K562 (cell line): ENCODE data around the gene PRKG1. TPM values are rescaled to one million over a fixed set of nuclear protein-coding genes. Genes with fewer than 3 reads are reported as not detected.

Source experiments
- ATAC-seq: fragments of 200-7000 bp; cut with Tn5 transposase; 3 replicates; pipeline ENCODE4 v1.9.1; 2020; ENCODE audit warnings: moderate library complexity
- BruUV-seq: library from RNA; stranded (reverse); fragments of 400-500 nt; replicated peaks from 2 replicates; lab custom pipeline; 2021; lab: Mats Ljungman, UMichigan
- CTCF ChIA-PET: fragments of 300-600 bp; formaldehyde crosslinking; extraction: SDS; loops from one replicate; lab custom pipeline; 2021; ENCODE audit warnings: low intra/inter-chr PET ratio; lab: Yijun Ruan, JAX
- POLR2A ChIA-PET: fragments of 300-600, 350-650 bp; sonication (Branson Sonifier 250); formaldehyde crosslinking; extraction: SDS; loops from one replicate; lab custom pipeline; 2021; ENCODE audit warnings: antibody characterized with exemption, inconsistent platforms; lab: Yijun Ruan, JAX
- DNase-seq, 4 experiments: peaks; one replicate each; pipeline versions ENCODE4 v3.0.0 to v3.0.0-alpha.2; 2011 to 2018; ENCODE audit warnings: low spot score in 3 of 4, mixed read lengths in 3 of 4; ENCODE audit errors: extremely low read depth in 1 of 4
- FAIRE-seq: peaks from 2 replicates; lab custom pipeline; 2011; peaks lifted over from hg19 to GRCh38; lab: Jason Lieb, UNC
- H2AFZ ChIP-seq: 2 replicates; pipeline ENCODE4 v1.6.0; 2011; ENCODE audit warnings: low read depth, low read length, control low read depth, inconsistent platforms
- H3K27ac ChIP-seq: fragments of 200-600 bp; 3 replicates; pipeline ENCODE4 v1.8.0; 2011; ENCODE audit warnings: low read depth, mild to moderate bottlenecking, control low read depth, inconsistent platforms, low read length, moderate library complexity, mixed read lengths; ENCODE audit errors: extremely low read depth
- H3K27me3 ChIP-seq, 2 experiments: fragments of 300-600 bp in 1 of 2; 2 replicates in 1 of 2; 3 replicates in 1 of 2; pipeline versions ENCODE4 v1.6.0 to v1.8.0; 2011; ENCODE audit warnings: inconsistent platforms in 2 of 2, low read length in 2 of 2, mild to moderate bottlenecking in 1 of 2, mixed read lengths in 1 of 2, moderate library complexity in 1 of 2; ENCODE audit not compliant: control insufficient read depth in 2 of 2, insufficient read depth in 2 of 2
- H3K36me3 ChIP-seq: fragments of 300-600 bp; 3 replicates; pipeline ENCODE4 v1.8.0; 2011; ENCODE audit warnings: mild to moderate bottlenecking, low read length, inconsistent platforms; ENCODE audit not compliant: control insufficient read depth, insufficient read depth
- H3K4me1 ChIP-seq, 2 experiments: fragments of 200-600 bp in 1 of 2; replicated peaks in 1 of 2; 2 replicates in 1 of 2; 3 replicates in 1 of 2; pipeline versions ENCODE4 v1.5.1 to v1.8.0; 2011; ENCODE audit warnings: inconsistent platforms in 2 of 2, low read length in 2 of 2, mild to moderate bottlenecking in 1 of 2, mixed read lengths in 1 of 2, moderate library complexity in 1 of 2; ENCODE audit not compliant: control insufficient read depth in 2 of 2, insufficient read depth in 2 of 2
- H3K4me2 ChIP-seq: 2 replicates; pipeline ENCODE4 v1.6.1; 2011; ENCODE audit warnings: low read length, control low read depth, inconsistent platforms, mixed read lengths; ENCODE audit not compliant: insufficient read depth
- H3K4me3 ChIP-seq: fragments of 200-600 bp; sonication (generic), shearing (Covaris generic); 2 replicates; pipeline ENCODE4 v1.5.1; 2016; ENCODE audit warnings: control low read depth, inconsistent platforms
- H3K79me2 ChIP-seq: fragments of 200-600 bp; 3 replicates; pipeline ENCODE4 v1.8.0; 2011; ENCODE audit warnings: low read length, inconsistent platforms; ENCODE audit not compliant: control insufficient read depth, insufficient read depth
- H3K9ac ChIP-seq, 2 experiments: 2 replicates each; pipeline versions ENCODE4 v1.6.0 to v1.6.1; 2011; ENCODE audit warnings: low read depth in 2 of 2, low read length in 2 of 2, control low read depth in 1 of 2, inconsistent platforms in 1 of 2, mild to moderate bottlenecking in 1 of 2, mixed read lengths in 1 of 2; ENCODE audit not compliant: insufficient read depth in 1 of 2
- H3K9me1 ChIP-seq: one replicate; pipeline ENCODE4 v1.6.0; 2011; ENCODE audit warnings: inconsistent platforms, mild to moderate bottlenecking, low read length, moderate library complexity; ENCODE audit not compliant: control insufficient read depth, insufficient read depth
- H3K9me3 ChIP-seq: replicated peaks from 2 replicates; pipeline ENCODE4 v1.5.1; 2011; ENCODE audit warnings: low read depth, low read length, inconsistent platforms; ENCODE audit not compliant: control insufficient read depth, insufficient read depth
- H4K20me1 ChIP-seq: replicated peaks from 2 replicates; pipeline ENCODE4 v1.6.1; 2011; ENCODE audit warnings: low read length, inconsistent platforms, mixed read lengths; ENCODE audit not compliant: control insufficient read depth, insufficient read depth
- IRF2 ChIP-seq: sonication (generic); formaldehyde crosslinking; IDR thresholded peaks from 2 replicates; pipeline ENCODE4 v1.8.1; 2022; ENCODE audit warnings: mild to moderate bottlenecking, missing genetic modification reagents
- IRF9 ChIP-seq: fragments of 450-650 bp; IDR thresholded peaks from 2 replicates; pipeline ENCODE4 v1.6.1; 2016; ENCODE audit warnings: missing biosample characterization, missing genetic modification characterization
- MYNN ChIP-seq, 2 experiments: sonication (generic); formaldehyde crosslinking in 1 of 2; IDR thresholded peaks; 2 replicates each; pipeline versions ENCODE4 v1.5.0 to v1.6.1; 2016 to 2020; ENCODE audit warnings: antibody characterized with exemption in 1 of 2, missing genetic modification reagents in 1 of 2
- POLR2G ChIP-seq: fragments of 200-400 bp; formaldehyde crosslinking; IDR thresholded peaks from 2 replicates; pipeline ENCODE4 v1.6.1; 2017; ENCODE audit warnings: low read depth, mild to moderate bottlenecking, antibody characterized with exemption, low read length, moderate library complexity
- PPARD ChIP-seq: fragments of 250-450 bp; sonication (Bioruptor Pico); IDR thresholded peaks from 2 replicates; pipeline ENCODE4 v1.8.0; 2022; ENCODE audit warnings: inconsistent platforms, mild to moderate bottlenecking, moderate library complexity
- PTTG1 ChIP-seq: fragments of 450-650 bp; IDR thresholded peaks from 2 replicates; pipeline ENCODE4 v1.6.1; 2016; ENCODE audit warnings: low read depth, mild to moderate bottlenecking, missing genetic modification characterization, missing compliant biosample characterization
- SMARCA4 ChIP-seq: fragments of 450-650 bp; IDR thresholded peaks from 2 replicates; pipeline ENCODE4 v1.6.1; 2016
- TCF3 ChIP-seq: sonication (generic); formaldehyde crosslinking; IDR thresholded peaks from 2 replicates; pipeline ENCODE4 v1.4.0; 2020; ENCODE audit warnings: mild to moderate bottlenecking, missing genetic modification reagents
- TCF7L2 ChIP-seq: fragments of 150-350 bp; IDR thresholded peaks from 2 replicates; pipeline ENCODE4 v1.6.1; 2016; ENCODE audit warnings: low read depth, mild to moderate bottlenecking, low read length, moderate library complexity
- TFAM ChIP-seq: fragments of 250-450 bp; sonication (Bioruptor Pico); conservative IDR thresholded peaks from 2 replicates; pipeline ENCODE4 v1.5.0; 2021; ENCODE audit warnings: mild to moderate bottlenecking, moderate library complexity
- ZNF445 ChIP-seq: fragments of 250-450 bp; sonication (Bioruptor Pico); IDR thresholded peaks from 2 replicates; pipeline ENCODE4 v1.4.0; 2020; ENCODE audit warnings: low read depth, mild to moderate bottlenecking, moderate library complexity
- WGBS: fragments of 100-300 bp; shearing (Covaris generic); methylation state at CpG from one replicate; pipeline ENCODE4 v1.1.6; 2016; ENCODE audit warnings: low coverage, mixed read lengths; ENCODE audit not compliant: insufficient coverage; ENCODE audit errors: missing lambda C conversion rate; 5-methylcytosine and 5-hydroxymethylcytosine counted together
- in situ Hi-C: fragments of 300-500 bp; cut with MboI; formaldehyde crosslinking; loops from 4 replicates; pipeline ENCODE4 v1.15.0; 2018; ENCODE audit warnings: inconsistent platforms, mixed read lengths
- intact Hi-C: fragments of 100-400 bp; cut with micrococcal nuclease; formaldehyde crosslinking; loops from 2 replicates; pipeline ENCODE4 v1.14.2; 2022
- polyA plus RNA-seq, 8 experiments: library from polyadenylated mRNA; depleted of rRNA in 4 of 8; stranded (reverse) in 5 of 8; unstranded in 3 of 8; fragments of >200 nt; fragmentation: Nextera tagmentation in 2 of 8; fragmentation: Illumina TruSeq in 1 of 8; extraction: Ambion mirVana in 2 of 8; extraction: Trizol in 1 of 8; gene quantifications; 2 replicates each; pipeline versions ENCODE4 v1.2.1 to v1.2.3, GENCODE V29; 2011 to 2014; ENCODE audit warnings: inconsistent platforms in 1 of 8, missing spikeins in 1 of 8
- total RNA-seq, 7 experiments: library from RNA; depleted of rRNA in 6 of 7; stranded (reverse); fragments of >200 nt in 6 of 7; fragmentation: Illumina TruSeq in 2 of 7; extraction: Trizol in 2 of 7; gene quantifications; 2 replicates each; pipeline versions ENCODE4 v1.2.1 to v1.2.3, GENCODE V29; 2011 to 2021; ENCODE audit warnings: low replicate concordance in 1 of 7
- TF ChIP-seq, protein P1 (sequence below): sonication (generic); formaldehyde crosslinking; IDR thresholded peaks from 2 replicates; pipeline ENCODE4 v1.8.0; 2023; ENCODE audit warnings: mild to moderate bottlenecking, missing genetic modification reagents

Gene PRKG1
- total and polyA plus RNA-seq, 9 of the 15 experiments (the other 6 are each of a cell fraction or from before 2014, with no cell fraction given): 0.22 TPM; not detected in 8

GRCh38 chr10:51235865-51236264 lies 161.6 kb downstream of the PRKG1 start (continued):
- TF ChIP-seq IRF9 (no peak), MYNN (IDR thresholded peaks at IDR 0.05) (no peak), MYNN (CRISPR knock-in tag; IDR thresholded peaks at IDR 0.05) (no peak), ZNF445 (CRISPR knock-in tag) (no peak), TFAM (CRISPR knock-in tag) (no peak), PTTG1 (tag) (no peak)

GRCh38 chr10:51239006-51239405 lies 164.7 kb downstream of the PRKG1 start:
- in situ Hi-C loops (no loop called here), intact Hi-C loops (no loop called here)
- Histone ChIP-seq H3K9me3 (no peaks in the 10 kb centered on the region), H3K79me2 (no peaks in the 10 kb centered on the region), H3K4me2 (no peak overlapping the region), H3K9ac (no peak overlapping the region), H3K9me1 (no peaks in the 10 kb centered on the region), H3K36me3 (no peaks in the 10 kb centered on the region), H2AFZ (no peak overlapping the region), H3K27ac (no peak overlapping the region), H3K4me1 (no peaks in the 10 kb centered on the region), H3K4me3 (no peak overlapping the region), H4K20me1 (no peaks in the 10 kb centered on the region), H3K27me3 (no peaks in the 10 kb centered on the region)
- DNase-seq (no peak), FAIRE-seq (no peak), ATAC-seq (no peak)
- ChIA-PET CTCF (no interaction called here), POLR2A (no interaction called here)
- 0% methylated on average over 4 of the region's 4 CpGs for WGBS
- no TSS peak for BruUV-seq
- no peak for TF ChIP-seq TCF3 (CRISPR knock-in tag)
- TF ChIP-seq POLR2G: no peak
- TF ChIP-seq, protein P1, sequence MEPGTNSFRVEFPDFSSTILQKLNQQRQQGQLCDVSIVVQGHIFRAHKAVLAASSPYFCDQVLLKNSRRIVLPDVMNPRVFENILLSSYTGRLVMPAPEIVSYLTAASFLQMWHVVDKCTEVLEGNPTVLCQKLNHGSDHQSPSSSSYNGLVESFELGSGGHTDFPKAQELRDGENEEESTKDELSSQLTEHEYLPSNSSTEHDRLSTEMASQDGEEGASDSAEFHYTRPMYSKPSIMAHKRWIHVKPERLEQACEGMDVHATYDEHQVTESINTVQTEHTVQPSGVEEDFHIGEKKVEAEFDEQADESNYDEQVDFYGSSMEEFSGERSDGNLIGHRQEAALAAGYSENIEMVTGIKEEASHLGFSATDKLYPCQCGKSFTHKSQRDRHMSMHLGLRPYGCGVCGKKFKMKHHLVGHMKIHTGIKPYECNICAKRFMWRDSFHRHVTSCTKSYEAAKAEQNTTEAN: no peak
- no peak for TF ChIP-seq PPARD (CRISPR knock-in tag)
- TF ChIP-seq IRF2 (CRISPR knock-in tag): no peak
- no peak for TF ChIP-seq TCF7L2
- no peak for TF ChIP-seq SMARCA4
